Tibial artery (tissue), 4 donors: ENCODE measurements around the gene KCNS1.

Source experiments
- DNase-seq, 2 donors: peaks; one replicate each; pipeline ENCODE4 v3.0.0-alpha.2; 2019
- H3K27ac ChIP-seq, 2 donors: fragments of 200-600 bp; sonication (generic) in 1 of 2; 1 replicate in 1 of 2; 2 replicates in 1 of 2; pipeline ENCODE4 v1.5.1; 2018 to 2019; ENCODE audit warnings: mild to moderate bottlenecking in 1 of 2
- H3K27me3 ChIP-seq, 2 donors: fragments of 200-600 bp; sonication (generic) in 1 of 2; one replicate each; pipeline versions ENCODE4 v1.5.1 to v1.6.0; 2016 to 2019
- H3K36me3 ChIP-seq, 3 donors: fragments of 200-600 bp; sonication (generic) in 2 of 3; one replicate each; pipeline ENCODE4 v1.5.1; 2016 to 2019; ENCODE audit warnings: mild to moderate bottlenecking in 2 of 3
- H3K4me1 ChIP-seq, 4 donors: fragments of 200-600 bp; sonication (generic) in 2 of 4; 1 replicate in 3 of 4; 2 replicates in 1 of 4; pipeline ENCODE4 v1.5.1; 2016 to 2019
- H3K4me3 ChIP-seq, 2 donors: fragments of 200-600 bp; sonication (generic) in 1 of 2; 1 replicate in 1 of 2; 2 replicates in 1 of 2; pipeline ENCODE4 v1.5.1; 2018 to 2019; ENCODE audit warnings: mild to moderate bottlenecking in 2 of 2
- H3K9me3 ChIP-seq, 3 donors: fragments of 200-600 bp; sonication (generic) in 1 of 3; one replicate each; pipeline ENCODE4 v1.5.1; 2016 to 2019
- intact Hi-C: fragments of 100-400 bp; cut with DNase I; formaldehyde crosslinking; loops from one replicate; pipeline ENCODE4 v1.15.0; 2023; ENCODE audit warnings: low total_unique reads
- TF ChIP-seq, protein P1 (sequence below), 2 experiments: fragments of 200-600 bp in 1 of 2; fragments of 450-650 bp in 1 of 2; IDR thresholded peaks; one replicate each; pipeline ENCODE4 v1.5.1; 2017 to 2019; ENCODE audit warnings: antibody characterized with exemption in 2 of 2, mild to moderate bottlenecking in 1 of 2, moderate library complexity in 1 of 2

KCNS1 gene

DNA sequence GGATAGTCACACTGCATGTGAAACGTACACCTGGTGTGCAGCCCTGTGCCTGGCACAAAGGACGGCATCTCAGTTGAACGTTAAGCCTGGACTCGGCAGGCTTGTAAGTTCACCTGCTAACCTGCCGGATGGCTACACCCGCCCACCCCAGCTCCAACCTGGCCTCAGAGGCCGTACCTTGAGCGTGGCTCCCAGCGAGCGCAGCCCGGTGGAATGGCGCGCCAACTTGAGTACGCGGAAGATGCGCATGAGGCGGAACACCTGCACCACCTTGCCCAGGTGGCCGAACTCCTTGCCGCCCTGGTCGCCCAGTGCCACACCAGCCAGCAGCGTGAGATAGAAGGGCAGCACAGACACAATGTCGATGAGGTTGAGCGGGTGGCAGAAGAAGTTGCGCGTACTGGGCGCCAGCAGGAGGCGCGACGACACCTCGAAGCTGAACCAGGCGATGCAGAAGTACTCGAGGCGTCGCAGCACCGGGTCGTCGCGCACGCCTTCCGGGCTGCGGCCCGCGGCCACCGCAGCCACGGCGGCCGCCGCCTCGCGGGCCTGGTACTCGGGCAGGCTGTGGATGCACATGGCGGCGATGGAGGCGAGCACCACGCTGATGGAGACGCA lies 3.3 kb downstream of the KCNS1 start:
- intact Hi-C loops: no loop called here
- Histone ChIP-seq H3K4me1 (peaks cover 0 to 17% (median 12%) of the 10 kb centered on the region in 4 donors), H3K27ac (no peak overlapping the region), H3K9me3 (no peaks in the 10 kb centered on the region), H3K4me3 (peak overlapping the region in 1 of 2 donors; percentile 20), H3K36me3 (no peaks in the 10 kb centered on the region), H3K27me3 (peaks cover 0 to 56% of the 10 kb centered on the region in 2 donors)
- no peak for DNase-seq
- TF ChIP-seq, protein P1, sequence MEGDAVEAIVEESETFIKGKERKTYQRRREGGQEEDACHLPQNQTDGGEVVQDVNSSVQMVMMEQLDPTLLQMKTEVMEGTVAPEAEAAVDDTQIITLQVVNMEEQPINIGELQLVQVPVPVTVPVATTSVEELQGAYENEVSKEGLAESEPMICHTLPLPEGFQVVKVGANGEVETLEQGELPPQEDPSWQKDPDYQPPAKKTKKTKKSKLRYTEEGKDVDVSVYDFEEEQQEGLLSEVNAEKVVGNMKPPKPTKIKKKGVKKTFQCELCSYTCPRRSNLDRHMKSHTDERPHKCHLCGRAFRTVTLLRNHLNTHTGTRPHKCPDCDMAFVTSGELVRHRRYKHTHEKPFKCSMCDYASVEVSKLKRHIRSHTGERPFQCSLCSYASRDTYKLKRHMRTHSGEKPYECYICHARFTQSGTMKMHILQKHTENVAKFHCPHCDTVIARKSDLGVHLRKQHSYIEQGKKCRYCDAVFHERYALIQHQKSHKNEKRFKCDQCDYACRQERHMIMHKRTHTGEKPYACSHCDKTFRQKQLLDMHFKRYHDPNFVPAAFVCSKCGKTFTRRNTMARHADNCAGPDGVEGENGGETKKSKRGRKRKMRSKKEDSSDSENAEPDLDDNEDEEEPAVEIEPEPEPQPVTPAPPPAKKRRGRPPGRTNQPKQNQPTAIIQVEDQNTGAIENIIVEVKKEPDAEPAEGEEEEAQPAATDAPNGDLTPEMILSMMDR (IDR thresholded peaks at IDR 0.05): no peak

- Histone ChIP-seq H3K9me3 (no peaks in the 10 kb centered on the region), H3K4me3 (no peak overlapping the region), H3K36me3 (no peaks in the 10 kb centered on the region), H3K27ac (no peak overlapping the region), H3K4me1 (peaks cover 0 to 17% (median 12%) of the 10 kb centered on the region in 4 donors), H3K27me3 (peaks cover 0 to 56% of the 10 kb centered on the region in 2 donors)
- TF ChIP-seq, protein P1 (IDR thresholded peaks at IDR 0.05): no peak
- intact Hi-C loops: no loop called here
- DNase-seq: no peak
Observed at GRCh38 chr20:45096781-45097180, 4.1 kb downstream of the KCNS1 start.

DNA sequence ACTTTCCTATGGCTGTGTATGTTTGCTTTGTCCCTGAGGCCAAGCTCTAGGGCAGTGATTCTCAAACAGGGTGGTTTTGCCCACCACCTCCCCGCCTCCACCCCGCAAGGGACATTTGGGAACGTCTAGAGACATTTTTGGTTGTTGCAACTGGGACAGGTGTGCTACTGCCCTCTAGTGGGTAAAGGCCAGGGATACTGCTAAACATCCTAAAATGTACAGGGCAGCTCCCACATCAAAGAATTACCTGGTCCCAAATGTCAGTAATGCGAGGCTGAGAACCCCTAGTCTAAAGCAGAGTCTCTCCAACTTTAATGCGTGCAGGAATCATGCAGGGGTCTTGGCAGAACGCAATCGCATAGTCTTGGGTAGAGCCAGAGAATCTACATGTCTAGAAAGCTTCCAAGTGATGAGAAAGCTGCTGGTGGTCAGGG lies 5.1 kb downstream of the KCNS1 start:
- H3K9me3 ChIP-seq: no peaks in the 10 kb centered on the region
- no peak overlapping the region for H3K27ac ChIP-seq
- no peak overlapping the region for H3K4me3 ChIP-seq
- H3K4me1 ChIP-seq: peaks cover 0 to 15% (median 12%) of the 10 kb centered on the region in 4 donors
- H3K27me3 ChIP-seq: peaks cover 0 to 48% of the 10 kb centered on the region in 2 donors
- DNase-seq: no peak
- intact Hi-C loops: no loop called here
- TF ChIP-seq, protein P1 (IDR thresholded peaks at IDR 0.05): peak; percentile 53 to 71
- no peaks in the 10 kb centered on the region for H3K36me3 ChIP-seq

- H3K4me3 ChIP-seq: no peak overlapping the region
- no peaks in the 10 kb centered on the region for H3K9me3 ChIP-seq
- no peak for DNase-seq
- peaks cover 0 to 11% (median 10%) of the 10 kb centered on the region in 4 donors for H3K4me1 ChIP-seq
- H3K27me3 ChIP-seq: peaks cover 0 to 42% of the 10 kb centered on the region in 2 donors
- H3K27ac ChIP-seq: no peak overlapping the region
- intact Hi-C loops: loop anchor here (5.0 kb wide), 1 partner anchor 48 kb away; no protein-coding TSS in a partner anchor
- TF ChIP-seq, protein P1 (IDR thresholded peaks at IDR 0.05): no peak
- no peaks in the 10 kb centered on the region for H3K36me3 ChIP-seq
Observed at GRCh38 chr20:45094864-45095574, 5.9 kb downstream of the KCNS1 start.

GRCh38 chr20:45094201-45094600 lies 6.7 kb downstream of the KCNS1 start:
- TF ChIP-seq, protein P1 (IDR thresholded peaks at IDR 0.05): no peak
- intact Hi-C loops: loop anchor here (5.0 kb wide), 1 partner anchor 47 kb away; no protein-coding TSS in a partner anchor

More at GRCh38 chr20:45094201-45094600, 6.7 kb downstream of the KCNS1 start:
- no peak overlapping the region for H3K27ac ChIP-seq
- no peak overlapping the region for H3K4me3 ChIP-seq
- DNase-seq: no peak
- no peaks in the 10 kb centered on the region for H3K9me3 ChIP-seq
- H3K27me3 ChIP-seq: peaks cover 0 to 34% of the 10 kb centered on the region in 2 donors
- peaks cover 0 to 11% (median 10%) of the 10 kb centered on the region in 4 donors for H3K4me1 ChIP-seq
- no peaks in the 10 kb centered on the region for H3K36me3 ChIP-seq
